Measurements from ENCODE around the gene KCP. TPM values are rescaled to one million over a fixed set of nuclear protein-coding genes. Genes with fewer than 3 reads are reported as not detected.

Gene KCP
- total RNA-seq, 1 experiment from 2014 or later, result 1.6 TPM

DNA sequence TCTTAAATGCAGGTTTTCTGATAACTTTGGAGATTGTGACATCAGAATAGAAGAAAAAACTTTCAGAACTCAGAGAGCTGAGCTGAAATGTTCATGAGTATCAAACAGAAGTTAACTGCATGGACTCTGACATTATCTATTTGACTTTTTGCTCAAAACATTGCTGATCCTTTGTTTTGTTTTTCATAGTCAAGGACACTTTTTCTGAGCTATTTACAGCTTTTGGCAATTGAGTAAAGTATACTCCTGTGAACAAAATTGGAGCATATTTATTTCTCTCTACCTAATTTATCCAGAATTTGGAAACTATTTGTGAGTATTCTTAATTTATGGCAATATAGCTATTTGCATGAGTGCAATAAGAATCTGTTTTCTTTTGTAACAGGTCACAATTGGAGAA is 11.1 kb downstream of the KCP start (continued):
- TF ChIP-seq, protein P1, sequence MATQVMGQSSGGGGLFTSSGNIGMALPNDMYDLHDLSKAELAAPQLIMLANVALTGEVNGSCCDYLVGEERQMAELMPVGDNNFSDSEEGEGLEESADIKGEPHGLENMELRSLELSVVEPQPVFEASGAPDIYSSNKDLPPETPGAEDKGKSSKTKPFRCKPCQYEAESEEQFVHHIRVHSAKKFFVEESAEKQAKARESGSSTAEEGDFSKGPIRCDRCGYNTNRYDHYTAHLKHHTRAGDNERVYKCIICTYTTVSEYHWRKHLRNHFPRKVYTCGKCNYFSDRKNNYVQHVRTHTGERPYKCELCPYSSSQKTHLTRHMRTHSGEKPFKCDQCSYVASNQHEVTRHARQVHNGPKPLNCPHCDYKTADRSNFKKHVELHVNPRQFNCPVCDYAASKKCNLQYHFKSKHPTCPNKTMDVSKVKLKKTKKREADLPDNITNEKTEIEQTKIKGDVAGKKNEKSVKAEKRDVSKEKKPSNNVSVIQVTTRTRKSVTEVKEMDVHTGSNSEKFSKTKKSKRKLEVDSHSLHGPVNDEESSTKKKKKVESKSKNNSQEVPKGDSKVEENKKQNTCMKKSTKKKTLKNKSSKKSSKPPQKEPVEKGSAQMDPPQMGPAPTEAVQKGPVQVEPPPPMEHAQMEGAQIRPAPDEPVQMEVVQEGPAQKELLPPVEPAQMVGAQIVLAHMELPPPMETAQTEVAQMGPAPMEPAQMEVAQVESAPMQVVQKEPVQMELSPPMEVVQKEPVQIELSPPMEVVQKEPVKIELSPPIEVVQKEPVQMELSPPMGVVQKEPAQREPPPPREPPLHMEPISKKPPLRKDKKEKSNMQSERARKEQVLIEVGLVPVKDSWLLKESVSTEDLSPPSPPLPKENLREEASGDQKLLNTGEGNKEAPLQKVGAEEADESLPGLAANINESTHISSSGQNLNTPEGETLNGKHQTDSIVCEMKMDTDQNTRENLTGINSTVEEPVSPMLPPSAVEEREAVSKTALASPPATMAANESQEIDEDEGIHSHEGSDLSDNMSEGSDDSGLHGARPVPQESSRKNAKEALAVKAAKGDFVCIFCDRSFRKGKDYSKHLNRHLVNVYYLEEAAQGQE (IDR thresholded peaks at IDR 0.05; ENCODE audit: low read depth), result no peak
- TF ChIP-seq SRF (IDR thresholded peaks at IDR 0.05; ENCODE audit: low read depth) (no peak), SIN3A (IDR thresholded peaks at IDR 0.05; ENCODE audit: low read depth) (no peak), ATF3 (IDR thresholded peaks at IDR 0.05) (no peak), FOSL1 (IDR thresholded peaks at IDR 0.05; ENCODE audit: low read depth) (no peak), TCF7L2 (IDR thresholded peaks at IDR 0.05; ENCODE audit: borderline replicate concordance, extremely low read depth, insufficient read depth, insufficient read length) (no peak)

GRCh38 chr7:128895320-128895719 is 15.2 kb downstream of the KCP start:
- intact Hi-C loops (cut with micrococcal nuclease), result no loop called here
- POLR2A ChIA-PET, result no interaction called here

More at GRCh38 chr7:128895320-128895719, 15.2 kb downstream of the KCP start:
- ChIA-PET CTCF (no interaction called here), RAD21 (ENCODE audit: low non-redundant PET in 1 of 2, low total read pairs in 2 of 2, uncharacterized antibody in 2 of 2, unreplicated experiment in 2 of 2) (no interaction called here)
- ATAC-seq, result no peak
- H2AFZ ChIP-seq (ENCODE audit: low read depth, low read length, poor library complexity, severe bottlenecking), result no peak overlapping the region
- TF ChIP-seq, protein P2, sequence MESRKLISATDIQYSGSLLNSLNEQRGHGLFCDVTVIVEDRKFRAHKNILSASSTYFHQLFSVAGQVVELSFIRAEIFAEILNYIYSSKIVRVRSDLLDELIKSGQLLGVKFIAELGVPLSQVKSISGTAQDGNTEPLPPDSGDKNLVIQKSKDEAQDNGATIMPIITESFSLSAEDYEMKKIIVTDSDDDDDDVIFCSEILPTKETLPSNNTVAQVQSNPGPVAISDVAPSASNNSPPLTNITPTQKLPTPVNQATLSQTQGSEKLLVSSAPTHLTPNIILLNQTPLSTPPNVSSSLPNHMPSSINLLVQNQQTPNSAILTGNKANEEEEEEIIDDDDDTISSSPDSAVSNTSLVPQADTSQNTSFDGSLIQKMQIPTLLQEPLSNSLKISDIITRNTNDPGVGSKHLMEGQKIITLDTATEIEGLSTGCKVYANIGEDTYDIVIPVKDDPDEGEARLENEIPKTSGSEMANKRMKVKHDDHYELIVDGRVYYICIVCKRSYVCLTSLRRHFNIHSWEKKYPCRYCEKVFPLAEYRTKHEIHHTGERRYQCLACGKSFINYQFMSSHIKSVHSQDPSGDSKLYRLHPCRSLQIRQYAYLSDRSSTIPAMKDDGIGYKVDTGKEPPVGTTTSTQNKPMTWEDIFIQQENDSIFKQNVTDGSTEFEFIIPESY (IDR thresholded peaks at IDR 0.05; ENCODE audit: extremely low read depth, insufficient replicate concordance, low read length), result no peak
- TF ChIP-seq ZNF274 (IDR thresholded peaks at IDR 0.05; ENCODE audit: low read depth, low read length) (no peak), JUND (IDR thresholded peaks at IDR 0.05) (no peak), ZFX (IDR thresholded peaks at IDR 0.05) (no peak), EGR1 (IDR thresholded peaks at IDR 0.05; ENCODE audit: low read depth) (no peak), RAD21 (IDR thresholded peaks at IDR 0.05; ENCODE audit: low read depth) (no peak), SRF (IDR thresholded peaks at IDR 0.05; ENCODE audit: low read depth) (no peak), TCF7L2 (IDR thresholded peaks at IDR 0.05; ENCODE audit: borderline replicate concordance, extremely low read depth, insufficient read depth, insufficient read length) (no peak), ELF1 (IDR thresholded peaks at IDR 0.05; ENCODE audit: borderline replicate concordance, low read depth) (no peak), FOSL1 (IDR thresholded peaks at IDR 0.05; ENCODE audit: low read depth) (no peak), YY1 (IDR thresholded peaks at IDR 0.05; ENCODE audit: extremely low read depth, insufficient replicate concordance, low read depth, low read length) (no peak), EZH2 (IDR thresholded peaks at IDR 0.05) (no peak)
- TF ChIP-seq, protein P1 (IDR thresholded peaks at IDR 0.05; ENCODE audit: low read depth), result no peak
- no peak for DNase-seq (ENCODE audit: low read depth, low spot score)
- no peak overlapping the region for H3K9ac ChIP-seq (ENCODE audit: low read length)
- no TSS peak for BruUV-seq (replicated peaks)
- no peak overlapping the region for H3K4me3 ChIP-seq (replicated peaks in 1 of 2; ENCODE audit: low read depth in 1 of 2, low read length in 2 of 2)
- H3K4me1 ChIP-seq (ENCODE audit: control insufficient read depth in 1 of 2, insufficient read depth in 2 of 2, low read length in 2 of 2), result peaks cover 27 to 53% of the 10 kb centered on the region in 2 experiments
- H3K79me2 ChIP-seq (ENCODE audit: insufficient read depth, low read length), result no peaks in the 10 kb centered on the region
- H3K27ac ChIP-seq (ENCODE audit: low read depth, low read length), result no peak overlapping the region
- H3K9me3 ChIP-seq (ENCODE audit: control insufficient read depth in 1 of 2, insufficient read depth in 1 of 2, low read depth in 1 of 2, low read length in 2 of 2), result no peaks in the 10 kb centered on the region
- H3K9me2 ChIP-seq (ENCODE audit: insufficient read depth), result no peaks in the 10 kb centered on the region
- no peak overlapping the region for H3K4me2 ChIP-seq (ENCODE audit: low read length)
- H4K20me1 ChIP-seq (ENCODE audit: insufficient read depth), result no peaks in the 10 kb centered on the region
- H3K27me3 ChIP-seq (ENCODE audit: insufficient read depth, low read length), result no peaks in the 10 kb centered on the region
- H3K36me3 ChIP-seq (ENCODE audit: control insufficient read depth in 1 of 2, insufficient read depth in 2 of 2, low read length in 2 of 2), result no peaks in the 10 kb centered on the region

All from HCT116 (cell line).